ENCODE measurements around the gene MMS22L.

Gene MMS22L

DNA sequence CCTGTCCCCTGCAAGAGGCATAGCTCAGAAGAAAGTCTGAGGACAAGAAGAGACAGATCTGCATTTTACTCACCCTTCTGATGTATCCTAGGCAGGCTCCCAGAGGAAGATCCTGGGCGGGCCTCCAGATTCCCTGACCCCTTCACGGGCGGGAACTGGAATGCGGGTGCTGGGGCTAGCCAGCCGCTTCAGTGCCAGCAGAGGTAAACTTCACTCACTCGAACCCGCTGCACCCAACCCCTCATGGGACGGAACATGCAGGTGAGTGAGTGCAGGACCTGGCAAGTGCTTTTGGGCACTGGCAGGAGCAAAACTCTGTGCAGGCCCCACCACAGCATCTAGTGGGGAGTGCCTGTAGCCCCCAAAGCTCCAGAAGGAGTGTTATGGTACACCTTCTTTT lies 171.8 kb downstream of the MMS22L start:
- TF ChIP-seq, protein P1, sequence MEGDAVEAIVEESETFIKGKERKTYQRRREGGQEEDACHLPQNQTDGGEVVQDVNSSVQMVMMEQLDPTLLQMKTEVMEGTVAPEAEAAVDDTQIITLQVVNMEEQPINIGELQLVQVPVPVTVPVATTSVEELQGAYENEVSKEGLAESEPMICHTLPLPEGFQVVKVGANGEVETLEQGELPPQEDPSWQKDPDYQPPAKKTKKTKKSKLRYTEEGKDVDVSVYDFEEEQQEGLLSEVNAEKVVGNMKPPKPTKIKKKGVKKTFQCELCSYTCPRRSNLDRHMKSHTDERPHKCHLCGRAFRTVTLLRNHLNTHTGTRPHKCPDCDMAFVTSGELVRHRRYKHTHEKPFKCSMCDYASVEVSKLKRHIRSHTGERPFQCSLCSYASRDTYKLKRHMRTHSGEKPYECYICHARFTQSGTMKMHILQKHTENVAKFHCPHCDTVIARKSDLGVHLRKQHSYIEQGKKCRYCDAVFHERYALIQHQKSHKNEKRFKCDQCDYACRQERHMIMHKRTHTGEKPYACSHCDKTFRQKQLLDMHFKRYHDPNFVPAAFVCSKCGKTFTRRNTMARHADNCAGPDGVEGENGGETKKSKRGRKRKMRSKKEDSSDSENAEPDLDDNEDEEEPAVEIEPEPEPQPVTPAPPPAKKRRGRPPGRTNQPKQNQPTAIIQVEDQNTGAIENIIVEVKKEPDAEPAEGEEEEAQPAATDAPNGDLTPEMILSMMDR (conservative IDR thresholded peaks at IDR 0.05; ENCODE audit: low read depth, low read length), result no peak
- no peak overlapping the region for H3K4me3 ChIP-seq (ENCODE audit: low read depth, low read length)
- DNase-seq (ENCODE audit: low read depth), result no peak

DNA sequence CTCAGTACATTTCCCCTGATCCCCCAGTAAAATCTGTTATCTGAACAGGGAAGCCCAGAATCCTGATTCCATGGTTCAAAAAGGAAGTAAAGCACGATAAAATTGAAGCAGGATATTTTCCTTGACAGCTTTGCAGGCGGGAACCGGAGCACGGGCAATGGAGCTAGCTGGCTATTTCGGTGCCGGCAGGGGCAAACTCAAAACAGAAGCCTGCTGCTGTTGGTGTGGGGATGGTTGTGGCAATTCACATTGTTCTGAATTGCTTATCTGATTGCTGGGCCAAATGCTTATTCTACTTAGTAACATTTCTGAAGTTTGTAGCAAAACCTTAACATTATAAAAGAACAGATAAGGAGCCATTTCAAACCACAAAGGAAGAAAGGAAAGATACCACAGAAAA lies 172.4 kb downstream of the MMS22L start:
- TF ChIP-seq, protein P1 (conservative IDR thresholded peaks at IDR 0.05; ENCODE audit: low read depth, low read length), result no peak
- no peak overlapping the region for H3K4me3 ChIP-seq (ENCODE audit: low read depth, low read length)
- DNase-seq (ENCODE audit: low read depth), result no peak

DNA sequence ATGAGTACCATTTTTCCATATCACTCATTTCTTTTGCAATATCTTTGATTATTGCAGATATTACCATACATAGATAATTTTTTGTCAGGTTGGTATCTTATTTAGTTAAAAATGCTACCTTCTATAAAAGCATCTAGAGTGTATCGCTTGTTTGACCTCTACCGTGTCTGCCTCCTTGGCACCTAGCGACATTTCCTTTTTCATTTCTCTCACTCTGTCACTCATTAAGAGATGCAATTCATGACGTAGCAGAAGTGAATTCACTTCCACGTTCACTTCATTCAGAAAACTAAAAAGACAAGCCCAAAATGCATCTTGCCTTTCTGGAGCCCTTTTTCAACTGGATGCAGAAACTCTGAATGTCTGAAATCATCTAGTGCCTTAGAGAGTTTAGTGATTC lies 172.9 kb downstream of the MMS22L start:
- no peak for DNase-seq (ENCODE audit: low read depth)
- TF ChIP-seq, protein P1 (conservative IDR thresholded peaks at IDR 0.05; ENCODE audit: low read depth, low read length), result no peak
- H3K4me3 ChIP-seq (ENCODE audit: low read depth, low read length), result no peak overlapping the region

DNA sequence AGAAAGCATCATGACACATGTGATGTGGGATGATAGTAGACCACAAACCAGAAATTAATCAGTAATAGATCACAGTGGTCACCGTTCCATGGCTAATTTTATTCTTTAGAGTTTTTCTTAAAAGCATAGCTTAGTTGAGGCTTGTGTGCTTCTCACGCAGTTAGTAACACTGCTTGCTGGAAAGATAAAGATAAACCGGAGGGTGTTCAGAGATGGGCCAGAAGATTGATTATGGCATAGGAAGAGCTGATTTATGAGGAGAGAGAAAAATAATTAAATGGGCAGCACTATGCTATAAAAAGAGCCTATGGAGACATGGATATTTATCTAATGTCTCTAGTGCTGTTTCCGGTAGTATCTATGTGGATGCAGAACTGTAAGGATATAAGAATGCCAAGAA lies 173.6 kb downstream of the MMS22L start:
- no peak for DNase-seq (ENCODE audit: low read depth)
- H3K4me3 ChIP-seq (ENCODE audit: low read depth, low read length), result no peak overlapping the region
- TF ChIP-seq, protein P1 (conservative IDR thresholded peaks at IDR 0.05; ENCODE audit: low read depth, low read length), result no peak

DNA sequence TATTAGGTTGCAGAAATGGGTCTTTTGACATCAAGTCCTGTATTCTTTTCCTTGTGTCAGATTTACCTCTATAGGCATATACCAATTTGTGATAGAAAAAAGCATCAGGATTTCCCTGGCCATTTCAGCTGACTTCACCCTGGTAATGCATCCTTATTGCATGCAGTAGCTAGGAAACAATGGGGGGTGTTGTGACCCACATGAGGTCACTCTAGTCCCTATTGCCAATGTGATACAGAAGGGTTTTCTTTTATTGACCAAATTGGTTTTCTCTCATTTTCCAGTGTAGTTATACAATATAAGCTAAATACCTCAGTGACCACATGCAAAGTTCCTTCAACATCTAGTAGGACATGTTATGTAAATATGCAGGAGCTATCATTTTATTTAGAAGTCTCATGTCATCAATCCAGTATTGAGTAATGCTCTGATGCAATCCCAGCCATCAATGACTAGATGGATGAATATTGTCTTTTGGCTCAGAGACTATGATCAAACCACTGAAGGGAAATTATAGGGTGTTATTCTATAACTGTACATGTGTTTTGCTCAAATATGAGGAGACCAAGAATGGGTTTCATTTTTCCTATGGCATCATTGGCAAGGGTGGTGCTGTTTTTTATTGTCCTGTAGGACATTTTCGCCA lies 180.7 kb downstream of the MMS22L start:
- no peak for DNase-seq (ENCODE audit: low read depth)
- TF ChIP-seq, protein P1 (conservative IDR thresholded peaks at IDR 0.05; ENCODE audit: low read depth, low read length), result no peak
- H3K4me3 ChIP-seq (ENCODE audit: low read depth, low read length), result no peak overlapping the region

DNA sequence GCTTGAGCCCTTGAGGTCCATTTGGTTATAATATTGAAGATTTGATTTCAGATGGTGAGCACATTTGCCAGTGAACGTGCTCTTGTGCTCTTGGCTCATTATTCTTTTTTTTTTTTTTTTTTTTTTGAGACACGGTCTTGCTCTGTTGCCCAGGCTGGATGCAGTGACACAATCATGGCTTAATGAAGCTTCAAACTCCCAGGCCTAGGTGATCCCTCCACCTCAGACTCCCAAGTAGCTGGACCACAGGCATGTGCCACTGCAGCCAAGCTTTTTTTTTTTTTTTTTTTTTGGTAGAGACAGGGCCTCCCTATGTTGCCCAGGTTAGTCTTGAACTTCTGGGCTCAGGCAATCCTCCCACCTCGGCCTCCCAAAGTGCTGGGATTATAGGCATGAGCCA lies 182.3 kb downstream of the MMS22L start:
- H3K4me3 ChIP-seq (ENCODE audit: low read depth, low read length), result no peak overlapping the region
- TF ChIP-seq, protein P1 (conservative IDR thresholded peaks at IDR 0.05; ENCODE audit: low read depth, low read length), result no peak
- no peak for DNase-seq (ENCODE audit: low read depth)
